HPDE6-E6E7 (cell line): ENCODE results near the gene TMEM63C.
A peak's percentile ranks its signal among the peaks of the same experiment; 100 is the strongest.

Source experiments
- DNase-seq: peaks from one replicate; pipeline ENCODE4 v3.0.0; 2011; ENCODE audit warnings: missing footprints; ENCODE audit errors: extremely low spot score

TMEM63C gene

GRCh38 chr14:77198561-77198960, 17.0 kb downstream of the TMEM63C start:
- DNase-seq = no peak

GRCh38 chr14:77199590-77199989, 18.0 kb downstream of the TMEM63C start:
- no peak for DNase-seq

GRCh38 chr14:77200406-77200985, 18.9 kb downstream of the TMEM63C start:
- no peak for DNase-seq

- DNase-seq = no peak
These were observed 20.1 kb downstream of the TMEM63C start for GRCh38 chr14:77201696-77202095.

GRCh38 chr14:77203611-77204458, 22.2 kb downstream of the TMEM63C start:
- DNase-seq = no peak

- DNase-seq = no peak
These were observed 22.8 kb downstream of the TMEM63C start for GRCh38 chr14:77204459-77204771.

- no peak for DNase-seq
These were observed 23.3 kb downstream of the TMEM63C start for GRCh38 chr14:77204907-77205306.

- no peak for DNase-seq
These were observed 24.0 kb downstream of the TMEM63C start for GRCh38 chr14:77205566-77205965.

- no peak for DNase-seq
These were observed 24.7 kb downstream of the TMEM63C start for GRCh38 chr14:77206261-77206824.

GRCh38 chr14:77206877-77207389, 25.3 kb downstream of the TMEM63C start:
- no peak for DNase-seq

GRCh38 chr14:77208291-77208978, 26.8 kb downstream of the TMEM63C start:
- DNase-seq = peak; percentile 79

GRCh38 chr14:77208979-77209318, 27.4 kb downstream of the TMEM63C start:
- no peak for DNase-seq

GRCh38 chr14:77212097-77212870, 30.7 kb downstream of the TMEM63C start:
- no peak for DNase-seq

- peak; percentile 92 for DNase-seq
These were observed 31.5 kb downstream of the TMEM63C start for GRCh38 chr14:77212943-77213678.

GRCh38 chr14:77213679-77214016, 32.0 kb downstream of the TMEM63C start:
- no peak for DNase-seq

GRCh38 chr14:77214216-77214615, 32.6 kb downstream of the TMEM63C start:
- no peak for DNase-seq

- DNase-seq = no peak
These were observed 36.0 kb downstream of the TMEM63C start for GRCh38 chr14:77217551-77217950.

GRCh38 chr14:77219591-77219990, 38.0 kb downstream of the TMEM63C start:
- no peak for DNase-seq

GRCh38 chr14:77220246-77221017, 38.8 kb downstream of the TMEM63C start:
- DNase-seq = no peak

- no peak for DNase-seq
These were observed 39.8 kb downstream of the TMEM63C start for GRCh38 chr14:77221241-77221871.
